ENCODE data around the gene KIF21B.
A peak's percentile ranks its signal among the peaks of the same experiment; 100 is the strongest.
"Not testable (repeated sequence)": the region's sequence is repeated elsewhere in the genome, so short reads cannot be mapped to it uniquely, and the experiment has no call there.

Gene KIF21B

GRCh38 chr1:200971428-200971903 lies 52.0 kb downstream of the KIF21B start:
- DNase-seq (ENCODE audit: low read depth in 3 of 3), result no peak

- DNase-seq (ENCODE audit: low read depth in 3 of 3), result no peak
Observed at GRCh38 chr1:200970771-200971427, 52.6 kb downstream of the KIF21B start.

- DNase-seq (ENCODE audit: low read depth in 3 of 3), result peak in 1 of 3 experiments; percentile 14
Observed at GRCh38 chr1:200969726-200970561, 53.6 kb downstream of the KIF21B start.

- DNase-seq (ENCODE audit: low read depth in 3 of 3), result no peak
Observed at GRCh38 chr1:200968469-200969410, 54.8 kb downstream of the KIF21B start.

GRCh38 chr1:200967693-200968468 lies 55.6 kb downstream of the KIF21B start:
- DNase-seq (ENCODE audit: low read depth in 3 of 3), result no peak

GRCh38 chr1:200966934-200967333 lies 56.6 kb downstream of the KIF21B start:
- no peak for DNase-seq (ENCODE audit: low read depth in 3 of 3)

GRCh38 chr1:200965111-200965805 lies 58.3 kb downstream of the KIF21B start:
- DNase-seq (ENCODE audit: low read depth in 3 of 3), result no peak

GRCh38 chr1:200963888-200964287 lies 59.6 kb downstream of the KIF21B start:
- not testable (repeated sequence) for DNase-seq (ENCODE audit: low read depth in 3 of 3)

- DNase-seq (ENCODE audit: low read depth in 3 of 3), result no peak
Observed at GRCh38 chr1:200963076-200963475, 60.4 kb downstream of the KIF21B start.

GRCh38 chr1:200962631-200963030 lies 60.9 kb downstream of the KIF21B start:
- DNase-seq (ENCODE audit: low read depth in 3 of 3), result no peak

- DNase-seq (ENCODE audit: low read depth in 3 of 3), result not testable (repeated sequence)
Observed at GRCh38 chr1:200962151-200962550, 61.4 kb downstream of the KIF21B start.

- no peak for DNase-seq (ENCODE audit: low read depth in 3 of 3)
Observed at GRCh38 chr1:200960948-200961340, 62.6 kb downstream of the KIF21B start.

- DNase-seq (ENCODE audit: low read depth in 3 of 3), result no peak
Observed at GRCh38 chr1:200960236-200960947, 63.1 kb downstream of the KIF21B start.

GRCh38 chr1:200959411-200959921 lies 64.0 kb downstream of the KIF21B start:
- DNase-seq (ENCODE audit: low read depth in 3 of 3), result no peak

GRCh38 chr1:200958597-200958996 lies 64.9 kb downstream of the KIF21B start:
- DNase-seq (ENCODE audit: low read depth in 3 of 3), result no peak

- no peak for DNase-seq (ENCODE audit: low read depth in 3 of 3)
Observed at GRCh38 chr1:200954434-200954833, 69.1 kb downstream of the KIF21B start.

GRCh38 chr1:200951016-200951415 lies 72.5 kb downstream of the KIF21B start:
- DNase-seq (ENCODE audit: low read depth in 3 of 3), result no peak

- no peak for DNase-seq (ENCODE audit: low read depth in 3 of 3)
Observed at GRCh38 chr1:200949626-200950025, 73.9 kb downstream of the KIF21B start.

- no peak for DNase-seq (ENCODE audit: low read depth in 3 of 3)
Observed at GRCh38 chr1:200947059-200947566, 76.4 kb downstream of the KIF21B start.
